ENCODE results near the gene ARSK. TPM values are rescaled to one million over a fixed set of nuclear protein-coding genes. Genes with fewer than 3 reads are reported as not detected.

The ARSK gene
- total RNA-seq, 1 experiment from 2014 or later = 8.5 TPM

- no peak overlapping the region for H3K4me3 Mint-ChIP-seq
- Histone ChIP-seq H3K56ac (ENCODE audit: insufficient read length, low read depth, low read length) (no peak overlapping the region), H3K9me3 (ENCODE audit: control insufficient read depth, low read depth, low read length) (no peaks in the 10 kb centered on the region), H3K27me3 (ENCODE audit: insufficient read depth, low read length) (no peaks in the 10 kb centered on the region; the same call in 1 of the 2 replicates), H3K4me2 (ENCODE audit: insufficient read depth, insufficient read length, low read length) (no peak overlapping the region), H2BK20ac (ENCODE audit: low read depth, low read length, poor library complexity, severe bottlenecking) (no peak overlapping the region), H3K18ac (ENCODE audit: insufficient read length, low read depth, low read length) (no peak overlapping the region), H3K27ac (ENCODE audit: insufficient read length, low read depth, low read length) (no peak overlapping the region), H2BK12ac (ENCODE audit: insufficient read length, low read depth, low read length) (no peak overlapping the region), H3K79me2 (ENCODE audit: insufficient read depth, low read length) (no peaks in the 10 kb centered on the region), H2BK120ac (ENCODE audit: low read depth, low read length, poor library complexity, severe bottlenecking) (no peak overlapping the region), H3K9ac (ENCODE audit: extremely low read depth, insufficient read length, low read length) (no peak overlapping the region), H2BK5ac (ENCODE audit: insufficient read length, low read length) (no peak overlapping the region), H3K4me1 (ENCODE audit: insufficient read depth, low read length) (no peaks in the 10 kb centered on the region), H4K91ac (ENCODE audit: insufficient read length, low read depth, low read length) (no peak overlapping the region), H3K23ac (ENCODE audit: insufficient read length, low read depth, low read length) (no peak overlapping the region), H3K23me2 (ENCODE audit: insufficient read length, low read depth, low read length, poor library complexity, severe bottlenecking) (no peaks in the 10 kb centered on the region), H2BK15ac (ENCODE audit: low read depth, low read length) (no peak overlapping the region), H3K14ac (ENCODE audit: insufficient read depth, low read length) (no peak overlapping the region), H2AFZ (ENCODE audit: low read length) (no peak overlapping the region), H3K4ac (ENCODE audit: low read depth, low read length) (no peak overlapping the region), H3T11ph (ENCODE audit: low read length) (no peak overlapping the region), H4K8ac (replicated peaks; ENCODE audit: insufficient read length, low read depth, low read length) (no peak overlapping the region), H2AK5ac (ENCODE audit: insufficient read length, low read length) (no peak overlapping the region), H4K5ac (ENCODE audit: insufficient read length, low read depth, low read length) (no peak overlapping the region), H3K79me1 (ENCODE audit: insufficient read depth, low read depth, low read length, poor library complexity, severe bottlenecking) (no peaks in the 10 kb centered on the region), H4K20me1 (ENCODE audit: control insufficient read depth, insufficient read depth, insufficient read length) (no peaks in the 10 kb centered on the region)
- DNase-seq = no peak
- H3K27me3 Mint-ChIP-seq (ENCODE audit: low read depth) = peaks cover 16% of the 10 kb centered on the region
- no peak overlapping the region for H3K27ac Mint-ChIP-seq
- no peak for TF ChIP-seq CTCF (conservative IDR thresholded peaks at IDR 0.05)
- H3K9me3 Mint-ChIP-seq = peaks cover 9 to 13% of the 10 kb centered on the region in 2 experiments
- peaks cover 5 to 14% (median 5%) of the 10 kb centered on the region in 3 experiments; a peak in 5 of 7 replicates for H3K36me3 Mint-ChIP-seq (ENCODE audit: insufficient read depth in 1 of 3, low read depth in 3 of 3)
- no CpG with 5 or more reads among the region's 1 CpG for WGBS (ENCODE audit: extremely low coverage, insufficient read length, low lambda C conversion rate)
- H3K4me1 Mint-ChIP-seq = no peaks in the 10 kb centered on the region
These were observed 58.6 kb downstream of the ARSK start for GRCh38 chr5:95613514-95613913.

Data from H9 (cell line).